Liver (tissue), 9 donors: ENCODE measurements around the gene E2F4. TPM values are rescaled to one million over a fixed set of nuclear protein-coding genes. Genes with fewer than 3 reads are reported as not detected.

Source experiments
- DNase-seq: peaks from one replicate; pipeline ENCODE4 v3.0.0-alpha.2; 2017; ENCODE audit warnings: low spot score
- H3K27ac ChIP-seq, 2 donors: one replicate each; pipeline ENCODE4 v1.7.0; 2013; ENCODE audit warnings: inconsistent platforms in 2 of 2, low read length in 2 of 2, control low read depth in 1 of 2, low read depth in 1 of 2, mild to moderate bottlenecking in 1 of 2
- H3K27me3 ChIP-seq, 4 donors: one replicate each; pipeline versions ENCODE4 v1.6.1 to v1.7.0; 2013; ENCODE audit warnings: low read length in 3 of 4, inconsistent platforms in 1 of 4, mild to moderate bottlenecking in 1 of 4, moderate library complexity in 1 of 4; ENCODE audit not compliant: control insufficient read depth in 4 of 4, insufficient read depth in 4 of 4
- H3K36me3 ChIP-seq, 4 donors: one replicate each; pipeline versions ENCODE4 v1.6.1 to v1.7.0; 2013; ENCODE audit warnings: low read length in 3 of 4, mild to moderate bottlenecking in 3 of 4, low read depth in 1 of 4, moderate library complexity in 1 of 4; ENCODE audit not compliant: control insufficient read depth in 4 of 4, insufficient read depth in 3 of 4
- H3K4me1 ChIP-seq, 4 donors: one replicate each; pipeline versions ENCODE4 v1.6.1 to v1.7.0; 2013; ENCODE audit warnings: low read length in 3 of 4, mild to moderate bottlenecking in 3 of 4, moderate library complexity in 1 of 4; ENCODE audit not compliant: control insufficient read depth in 4 of 4, insufficient read depth in 4 of 4
- H3K4me3 ChIP-seq, 3 donors: one replicate each; pipeline versions ENCODE4 v1.6.1 to v1.7.0; 2013; ENCODE audit warnings: low read length in 3 of 3, control low read depth in 1 of 3, low read depth in 1 of 3, mild to moderate bottlenecking in 1 of 3
- H3K9ac ChIP-seq, 2 donors: one replicate each; pipeline ENCODE4 v1.7.0; 2013; ENCODE audit warnings: low read length in 2 of 2, mild to moderate bottlenecking in 2 of 2, moderate library complexity in 2 of 2, control low read depth in 1 of 2, low read depth in 1 of 2
- H3K9me3 ChIP-seq, 4 donors: one replicate each; pipeline versions ENCODE4 v1.6.1 to v1.7.0; 2013; ENCODE audit warnings: low read length in 3 of 4; ENCODE audit not compliant: control insufficient read depth in 4 of 4
- ATF3 ChIP-seq: IDR thresholded peaks from 2 replicates; pipeline ENCODE4 v1.6.1; 2016; ENCODE audit warnings: antibody characterized with exemption
- CTCF ChIP-seq: fragments of 150-350 bp; IDR thresholded peaks from 2 replicates; pipeline ENCODE4 v1.5.1; 2017; ENCODE audit warnings: improper control_type of control experiment, low read depth, low read length; ENCODE audit not compliant: missing input control
- FOXA1 ChIP-seq: IDR thresholded peaks from 2 replicates; pipeline ENCODE4 v1.6.1; 2016; ENCODE audit warnings: antibody characterized with exemption
- FOXA2 ChIP-seq: IDR thresholded peaks from 2 replicates; pipeline ENCODE4 v1.6.1; 2016; ENCODE audit warnings: antibody characterized with exemption
- GABPA ChIP-seq, 2 donors: IDR thresholded peaks in 1 of 2; conservative IDR thresholded peaks in 1 of 2; 2 replicates each; pipeline ENCODE4 v1.6.1; 2016; ENCODE audit warnings: antibody characterized with exemption in 2 of 2, mild to moderate bottlenecking in 1 of 2, moderate library complexity in 1 of 2
- HNF4A ChIP-seq, 2 donors: conservative IDR thresholded peaks; 2 replicates each; pipeline ENCODE4 v1.6.1; 2016; ENCODE audit warnings: antibody characterized with exemption in 2 of 2, mild to moderate bottlenecking in 2 of 2
- HNF4G ChIP-seq: IDR thresholded peaks from 2 replicates; pipeline ENCODE4 v1.6.1; 2016; ENCODE audit warnings: antibody characterized with exemption
- JUND ChIP-seq, 2 donors: IDR thresholded peaks; 2 replicates each; pipeline ENCODE4 v1.6.1; 2016; ENCODE audit warnings: antibody characterized with exemption in 2 of 2
- RAD21 ChIP-seq, 2 donors: IDR thresholded peaks; 2 replicates each; pipeline ENCODE4 v1.6.1; 2016; ENCODE audit warnings: antibody characterized with exemption in 2 of 2, mild to moderate bottlenecking in 2 of 2
- RXRA ChIP-seq, 2 donors: IDR thresholded peaks; 2 replicates each; pipeline ENCODE4 v1.6.1; 2017 to 2018; ENCODE audit warnings: antibody characterized with exemption in 2 of 2, mild to moderate bottlenecking in 1 of 2
- YY1 ChIP-seq: IDR thresholded peaks from 2 replicates; pipeline ENCODE4 v1.6.1; 2016; ENCODE audit warnings: antibody characterized with exemption, mild to moderate bottlenecking
- ZBTB33 ChIP-seq: IDR thresholded peaks from 2 replicates; pipeline ENCODE4 v1.6.1; 2016; ENCODE audit warnings: antibody characterized with exemption
- WGBS: extraction: QIAGEN DNeasy Blood & Tissue Kit; methylation state at CpG from one replicate; pipeline ENCODE4 v1.1.7; 2013; 5-methylcytosine and 5-hydroxymethylcytosine counted together
- polyA plus RNA-seq, 2 donors: library from polyadenylated mRNA; stranded (reverse) in 1 of 2; unstranded in 1 of 2; fragments of 200-250 nt in 1 of 2; fragments of >200 nt in 1 of 2; fragmentation: Nextera tagmentation in 1 of 2; extraction: Ambion mirVana in 1 of 2; gene quantifications; one replicate each; pipeline versions ENCODE4 v1.2.1 to v1.2.3, GENCODE V29; 2013 to 2015
- total RNA-seq, 2 donors: library from RNA; depleted of rRNA; stranded (reverse); fragments of >200 nt; gene quantifications; one replicate each; pipeline ENCODE4 v1.2.3, GENCODE V29; 2014
- TF ChIP-seq, protein P1 (sequence below): IDR thresholded peaks from 2 replicates; pipeline ENCODE4 v1.6.1; 2016; ENCODE audit warnings: antibody characterized with exemption, mild to moderate bottlenecking
- donor health status: healthy.
- donor health status: healthy.
- donor health status: healthy.
- donor health status: healthy.
- donor health status: healthy.

The E2F4 gene
- total and polyA plus RNA-seq, 4 donors, result 18.1 to 107 (median 30.0) TPM

- TF ChIP-seq FOXA2 (no peak), JUND (IDR thresholded peaks at IDR 0.05) (no peak), HNF4A (conservative IDR thresholded peaks at IDR 0.05) (no peak)
Observed at GRCh38 chr16:67146523-67147357, 45.2 kb upstream of the E2F4 start (continued).

DNA sequence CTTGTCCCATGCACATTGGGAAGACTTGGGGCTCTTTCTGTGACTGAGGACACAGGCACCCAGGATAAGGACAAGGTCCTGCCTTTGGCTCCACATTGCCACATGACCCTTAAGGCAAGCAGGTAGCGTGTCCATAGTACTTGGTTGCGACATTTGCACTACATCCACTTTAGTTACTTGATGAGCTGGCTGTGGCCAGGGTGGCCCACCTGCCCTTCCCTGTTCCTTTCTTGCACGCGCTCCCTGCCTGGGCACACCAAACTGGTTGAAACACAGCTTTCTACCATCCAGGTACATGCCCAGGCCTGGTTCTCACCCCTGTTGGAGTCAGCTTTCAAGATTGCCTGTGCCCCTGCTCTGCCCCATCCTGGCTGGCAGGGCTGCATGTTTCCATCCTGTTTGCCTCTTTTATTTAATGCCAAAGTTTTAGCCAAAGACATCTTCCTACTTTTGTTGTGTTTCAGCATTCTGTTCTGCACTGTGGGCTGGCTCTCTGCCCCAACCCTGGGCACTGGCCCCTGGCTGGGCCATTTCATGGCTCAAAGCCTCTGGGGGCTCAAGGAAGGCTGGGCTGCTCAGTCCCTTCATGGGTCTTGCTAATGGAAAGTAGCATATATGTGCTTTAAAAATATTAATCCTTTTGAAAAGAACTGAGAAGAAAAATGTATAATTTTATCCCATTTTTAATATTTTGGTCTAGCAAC is 44.4 kb upstream of the E2F4 start:
- no peak overlapping the region for H3K27ac ChIP-seq
- peaks cover 3 to 13% (median 8%) of the 10 kb centered on the region in 4 donors for H3K4me1 ChIP-seq
- H3K4me3 ChIP-seq, result no peak overlapping the region
- TF ChIP-seq ATF3 (no peak), ZBTB33 (no peak), YY1 (no peak), HNF4G (no peak), FOXA1 (no peak), FOXA2 (no peak), CTCF (no peak)
- no peak overlapping the region for H3K9ac ChIP-seq
- WGBS, result 92% methylated on average over 4 of the region's 4 CpGs
- DNase-seq, result no peak
- peaks cover 28 to 58% (median 51%) of the 10 kb centered on the region in 4 donors for H3K36me3 ChIP-seq
- H3K27me3 ChIP-seq, result no peaks in the 10 kb centered on the region
- no peaks in the 10 kb centered on the region for H3K9me3 ChIP-seq

DNA sequence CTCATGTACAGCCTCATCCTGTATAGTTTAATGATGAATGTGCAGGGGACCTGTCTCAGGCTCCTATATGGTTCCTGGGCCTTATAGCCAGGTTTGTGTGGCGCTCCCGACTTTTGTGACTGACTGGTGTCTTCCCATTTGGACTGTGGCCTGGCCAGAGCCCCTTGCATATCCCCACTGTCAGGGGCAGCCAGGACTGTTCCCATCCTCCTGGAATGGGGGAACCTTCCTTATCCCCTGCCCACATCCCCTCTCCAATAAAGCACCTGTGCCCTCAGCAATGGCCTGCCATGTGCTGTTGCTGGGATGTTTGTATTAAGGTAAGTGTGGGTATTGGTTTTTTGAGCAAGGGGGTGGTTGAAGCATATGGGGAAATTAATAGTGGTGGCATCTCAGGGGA is 43.7 kb upstream of the E2F4 start:
- TF ChIP-seq RXRA (IDR thresholded peaks at IDR 0.05) (no peak), FOXA1 (no peak), GABPA (IDR thresholded peaks at IDR 0.05 in 1 of 2, conservative IDR thresholded peaks at IDR 0.05 in 1 of 2) (no peak), RAD21 (IDR thresholded peaks at IDR 0.05) (no peak)
- TF ChIP-seq, protein P1, sequence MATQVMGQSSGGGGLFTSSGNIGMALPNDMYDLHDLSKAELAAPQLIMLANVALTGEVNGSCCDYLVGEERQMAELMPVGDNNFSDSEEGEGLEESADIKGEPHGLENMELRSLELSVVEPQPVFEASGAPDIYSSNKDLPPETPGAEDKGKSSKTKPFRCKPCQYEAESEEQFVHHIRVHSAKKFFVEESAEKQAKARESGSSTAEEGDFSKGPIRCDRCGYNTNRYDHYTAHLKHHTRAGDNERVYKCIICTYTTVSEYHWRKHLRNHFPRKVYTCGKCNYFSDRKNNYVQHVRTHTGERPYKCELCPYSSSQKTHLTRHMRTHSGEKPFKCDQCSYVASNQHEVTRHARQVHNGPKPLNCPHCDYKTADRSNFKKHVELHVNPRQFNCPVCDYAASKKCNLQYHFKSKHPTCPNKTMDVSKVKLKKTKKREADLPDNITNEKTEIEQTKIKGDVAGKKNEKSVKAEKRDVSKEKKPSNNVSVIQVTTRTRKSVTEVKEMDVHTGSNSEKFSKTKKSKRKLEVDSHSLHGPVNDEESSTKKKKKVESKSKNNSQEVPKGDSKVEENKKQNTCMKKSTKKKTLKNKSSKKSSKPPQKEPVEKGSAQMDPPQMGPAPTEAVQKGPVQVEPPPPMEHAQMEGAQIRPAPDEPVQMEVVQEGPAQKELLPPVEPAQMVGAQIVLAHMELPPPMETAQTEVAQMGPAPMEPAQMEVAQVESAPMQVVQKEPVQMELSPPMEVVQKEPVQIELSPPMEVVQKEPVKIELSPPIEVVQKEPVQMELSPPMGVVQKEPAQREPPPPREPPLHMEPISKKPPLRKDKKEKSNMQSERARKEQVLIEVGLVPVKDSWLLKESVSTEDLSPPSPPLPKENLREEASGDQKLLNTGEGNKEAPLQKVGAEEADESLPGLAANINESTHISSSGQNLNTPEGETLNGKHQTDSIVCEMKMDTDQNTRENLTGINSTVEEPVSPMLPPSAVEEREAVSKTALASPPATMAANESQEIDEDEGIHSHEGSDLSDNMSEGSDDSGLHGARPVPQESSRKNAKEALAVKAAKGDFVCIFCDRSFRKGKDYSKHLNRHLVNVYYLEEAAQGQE, result no peak
- H3K4me1 ChIP-seq, result peaks cover 3 to 13% (median 8%) of the 10 kb centered on the region in 4 donors
- 98% methylated on average over 2 of the region's 2 CpGs for WGBS
- H3K9ac ChIP-seq, result no peak overlapping the region
- peaks cover 24 to 52% (median 45%) of the 10 kb centered on the region in 4 donors for H3K36me3 ChIP-seq
- no peak for DNase-seq
- H3K27me3 ChIP-seq, result no peaks in the 10 kb centered on the region
- H3K9me3 ChIP-seq, result no peaks in the 10 kb centered on the region
- H3K27ac ChIP-seq, result no peak overlapping the region
- H3K4me3 ChIP-seq, result no peak overlapping the region
